Breast epithelium (tissue), 4 donors: ENCODE results near the gene COL16A1. TPM values are rescaled to one million over a fixed set of nuclear protein-coding genes. Genes with fewer than 3 reads are reported as not detected.

Experiments used
- DNase-seq, 2 donors: peaks; one replicate each; pipeline ENCODE4 v3.0.0-alpha.2; 2019; ENCODE audit warnings: low spot score in 2 of 2
- H3K27ac ChIP-seq, 2 donors: fragments of 200-600 bp; sonication (generic) in 1 of 2; one replicate each; pipeline ENCODE4 v1.5.1; 2016 to 2019; ENCODE audit warnings: mild to moderate bottlenecking in 1 of 2
- H3K27me3 ChIP-seq, 2 donors: fragments of 200-600 bp; sonication (generic) in 1 of 2; one replicate each; pipeline versions ENCODE4 v1.5.1 to v1.6.0; 2017 to 2019; ENCODE audit warnings: control low read depth in 1 of 2, mild to moderate bottlenecking in 1 of 2
- H3K36me3 ChIP-seq: fragments of 200-600 bp; one replicate; pipeline ENCODE4 v1.5.1; 2019
- H3K4me1 ChIP-seq, 2 donors: fragments of 200-600 bp; sonication (generic); one replicate each; pipeline ENCODE4 v1.5.1; 2016 to 2019; ENCODE audit warnings: control low read depth in 1 of 2
- H3K4me3 ChIP-seq, 3 donors: fragments of 200-600 bp; sonication (generic); 1 replicate in 2 of 3; 2 replicates in 1 of 3; pipeline ENCODE4 v1.5.1; 2016 to 2019; ENCODE audit warnings: mild to moderate bottlenecking in 3 of 3, moderate library complexity in 2 of 3
- H3K9me3 ChIP-seq, 2 donors: fragments of 200-600 bp; sonication (generic) in 1 of 2; one replicate each; pipeline ENCODE4 v1.5.1; 2016 to 2019; ENCODE audit warnings: control low read depth in 1 of 2
- POLR2A ChIP-seq: fragments of 450-650 bp; IDR thresholded peaks from one replicate; pipeline ENCODE4 v1.6.1; 2016; ENCODE audit warnings: antibody characterized with exemption, mild to moderate bottlenecking, moderate library complexity
- POLR2AphosphoS5 ChIP-seq, 3 donors: sonication (generic); formaldehyde crosslinking; IDR thresholded peaks; one replicate each; pipeline ENCODE4 v1.6.1; 2017; ENCODE audit warnings: antibody characterized with exemption in 3 of 3
- intact Hi-C: fragments of 100-400 bp; cut with DNase I; formaldehyde crosslinking; loops from one replicate; pipeline ENCODE4 v1.15.1; 2023; ENCODE audit warnings: low total_unique reads
- total RNA-seq, 3 donors: library from RNA; depleted of rRNA; stranded (reverse); fragments of >200 nt; gene quantifications; one replicate each; pipeline ENCODE4 v1.1.0, GENCODE V29; 2016
- TF ChIP-seq, protein P1 (sequence below), 3 donors: fragments of 450-650 bp; IDR thresholded peaks; one replicate each; pipeline ENCODE4 v1.5.1; 2016 to 2017; ENCODE audit warnings: antibody characterized with exemption in 3 of 3, mild to moderate bottlenecking in 3 of 3, moderate library complexity in 3 of 3

The COL16A1 gene
- total RNA-seq, 3 donors from 2014 or later, result 55.2 to 79.5 (median 58.7) TPM

DNA sequence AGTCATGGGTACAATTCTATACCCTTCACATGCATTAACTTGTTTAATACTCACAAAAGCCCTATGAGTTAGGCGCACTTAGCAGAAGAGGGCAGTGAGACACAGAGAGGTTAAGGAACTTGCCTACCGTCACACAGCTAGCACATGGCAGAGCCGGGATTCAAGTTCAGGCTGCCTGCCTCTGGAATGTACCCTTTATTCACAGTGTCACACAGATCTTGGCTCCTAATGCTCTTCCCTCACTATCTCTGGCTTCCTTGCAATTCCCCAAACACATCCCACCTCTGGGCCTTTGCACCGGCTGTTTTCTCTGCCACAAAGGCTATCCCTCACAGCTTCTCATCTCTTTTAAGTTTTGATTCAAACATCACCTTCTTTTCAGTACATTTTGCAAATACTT, 25.1 kb downstream of the COL16A1 start:
- H3K36me3 ChIP-seq, result no peaks in the 10 kb centered on the region
- intact Hi-C loops, result loop anchor here (10.0 kb wide), 1 partner anchor 286 kb away; no protein-coding TSS in a partner anchor

DNA sequence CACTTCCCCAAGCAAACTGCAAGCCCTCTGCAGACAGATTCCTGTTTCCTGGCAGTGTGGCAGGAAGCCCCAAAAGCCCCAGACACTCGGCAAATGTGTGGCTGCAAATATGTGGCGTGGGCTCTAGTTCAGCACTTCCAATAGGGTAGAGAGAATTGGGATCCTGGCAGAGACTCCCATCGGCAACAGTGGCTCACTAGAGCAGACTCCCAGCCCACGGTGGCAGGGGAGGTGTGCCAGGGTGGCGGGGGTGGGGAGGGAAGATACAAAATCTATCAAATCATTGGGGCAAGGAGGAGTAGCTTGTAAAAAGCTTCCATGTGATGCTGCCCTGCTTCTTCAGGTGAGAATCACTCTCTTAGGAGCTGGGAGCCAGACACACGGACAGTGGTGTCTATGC, 25.9 kb downstream of the COL16A1 start:
- Histone ChIP-seq H3K36me3 (no peaks in the 10 kb centered on the region), H3K27ac (no peak overlapping the region), H3K27me3 (no peaks in the 10 kb centered on the region), H3K9me3 (no peaks in the 10 kb centered on the region), H3K4me3 (no peak overlapping the region), H3K4me1 (no peaks in the 10 kb centered on the region)
- TF ChIP-seq, protein P1, sequence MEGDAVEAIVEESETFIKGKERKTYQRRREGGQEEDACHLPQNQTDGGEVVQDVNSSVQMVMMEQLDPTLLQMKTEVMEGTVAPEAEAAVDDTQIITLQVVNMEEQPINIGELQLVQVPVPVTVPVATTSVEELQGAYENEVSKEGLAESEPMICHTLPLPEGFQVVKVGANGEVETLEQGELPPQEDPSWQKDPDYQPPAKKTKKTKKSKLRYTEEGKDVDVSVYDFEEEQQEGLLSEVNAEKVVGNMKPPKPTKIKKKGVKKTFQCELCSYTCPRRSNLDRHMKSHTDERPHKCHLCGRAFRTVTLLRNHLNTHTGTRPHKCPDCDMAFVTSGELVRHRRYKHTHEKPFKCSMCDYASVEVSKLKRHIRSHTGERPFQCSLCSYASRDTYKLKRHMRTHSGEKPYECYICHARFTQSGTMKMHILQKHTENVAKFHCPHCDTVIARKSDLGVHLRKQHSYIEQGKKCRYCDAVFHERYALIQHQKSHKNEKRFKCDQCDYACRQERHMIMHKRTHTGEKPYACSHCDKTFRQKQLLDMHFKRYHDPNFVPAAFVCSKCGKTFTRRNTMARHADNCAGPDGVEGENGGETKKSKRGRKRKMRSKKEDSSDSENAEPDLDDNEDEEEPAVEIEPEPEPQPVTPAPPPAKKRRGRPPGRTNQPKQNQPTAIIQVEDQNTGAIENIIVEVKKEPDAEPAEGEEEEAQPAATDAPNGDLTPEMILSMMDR (IDR thresholded peaks at IDR 0.05), result no peak
- TF ChIP-seq POLR2A, result no peak
- no peak for TF ChIP-seq POLR2AphosphoS5 (IDR thresholded peaks at IDR 0.05)
- no peak for DNase-seq
- intact Hi-C loops, result loop anchor here (10.0 kb wide), 1 partner anchor 287 kb away; no protein-coding TSS in a partner anchor

More for the DNA sequence above, 25.1 kb downstream of the COL16A1 start:
- DNase-seq, result no peak
- H3K4me1 ChIP-seq, result no peaks in the 10 kb centered on the region
- TF ChIP-seq, protein P1 (IDR thresholded peaks at IDR 0.05), result no peak
- TF ChIP-seq POLR2AphosphoS5 (IDR thresholded peaks at IDR 0.05) (no peak), POLR2A (no peak)
- no peak overlapping the region for H3K4me3 ChIP-seq
- H3K9me3 ChIP-seq, result no peaks in the 10 kb centered on the region
- H3K27ac ChIP-seq, result no peak overlapping the region
- H3K27me3 ChIP-seq, result no peaks in the 10 kb centered on the region

DNA sequence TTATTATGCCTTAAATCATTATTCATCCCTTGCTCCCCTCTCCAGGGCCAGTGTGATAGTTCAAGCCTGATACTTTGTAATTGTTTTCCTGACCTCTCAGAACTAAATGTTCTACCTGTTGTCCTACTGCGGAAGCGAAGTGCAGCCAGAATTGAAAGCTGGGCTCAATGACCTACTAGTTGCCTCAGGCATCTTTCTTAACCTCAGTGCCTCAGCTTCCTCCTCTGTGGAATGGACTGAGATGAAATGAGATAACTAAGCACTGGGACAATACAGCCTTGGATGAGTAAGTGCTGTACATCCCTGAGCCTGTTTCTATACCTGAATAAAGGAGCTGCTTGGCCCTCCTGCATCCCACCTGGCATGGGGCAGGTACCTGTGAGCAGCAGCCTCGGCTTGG, 26.4 kb downstream of the COL16A1 start:
- Histone ChIP-seq H3K27ac (no peak overlapping the region), H3K27me3 (no peaks in the 10 kb centered on the region), H3K4me3 (no peak overlapping the region), H3K36me3 (no peaks in the 10 kb centered on the region), H3K4me1 (no peaks in the 10 kb centered on the region), H3K9me3 (no peaks in the 10 kb centered on the region)
- TF ChIP-seq POLR2AphosphoS5 (IDR thresholded peaks at IDR 0.05), result no peak
- TF ChIP-seq POLR2A, result no peak
- TF ChIP-seq, protein P1 (IDR thresholded peaks at IDR 0.05), result no peak
- DNase-seq, result no peak
- intact Hi-C loops, result loop anchor here (10.0 kb wide), 1 partner anchor 287 kb away; no protein-coding TSS in a partner anchor

DNA sequence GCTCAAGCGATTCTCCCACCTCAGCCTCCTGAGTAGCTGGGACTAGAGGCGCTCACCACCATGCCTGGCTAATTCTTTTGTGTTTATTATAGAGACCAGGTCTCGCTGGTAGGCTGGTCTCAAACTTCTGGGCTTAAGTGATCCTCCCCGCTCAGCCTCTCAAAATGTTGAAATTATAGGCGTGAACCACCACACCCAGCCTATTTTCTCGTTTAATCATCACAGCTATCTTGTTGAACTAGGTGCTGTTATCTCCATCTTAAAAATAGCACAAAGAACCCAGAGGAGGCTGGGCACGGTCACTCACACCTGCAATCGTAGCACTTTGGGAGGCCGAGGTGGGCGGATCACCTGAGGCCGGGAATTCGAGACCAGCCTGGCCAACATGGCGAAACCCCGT, 28.1 kb downstream of the COL16A1 start:
- Histone ChIP-seq H3K27ac (no peak overlapping the region), H3K36me3 (no peaks in the 10 kb centered on the region), H3K4me1 (peaks cover 0 to under 1% of the 10 kb centered on the region in 2 donors), H3K27me3 (no peaks in the 10 kb centered on the region), H3K4me3 (no peak overlapping the region), H3K9me3 (no peaks in the 10 kb centered on the region)
- no peak for DNase-seq
- intact Hi-C loops, result loop anchor here (10.0 kb wide), 1 partner anchor 289 kb away; no protein-coding TSS in a partner anchor
- TF ChIP-seq, protein P1 (IDR thresholded peaks at IDR 0.05), result no peak
- TF ChIP-seq POLR2A (no peak), POLR2AphosphoS5 (IDR thresholded peaks at IDR 0.05) (no peak)

DNA sequence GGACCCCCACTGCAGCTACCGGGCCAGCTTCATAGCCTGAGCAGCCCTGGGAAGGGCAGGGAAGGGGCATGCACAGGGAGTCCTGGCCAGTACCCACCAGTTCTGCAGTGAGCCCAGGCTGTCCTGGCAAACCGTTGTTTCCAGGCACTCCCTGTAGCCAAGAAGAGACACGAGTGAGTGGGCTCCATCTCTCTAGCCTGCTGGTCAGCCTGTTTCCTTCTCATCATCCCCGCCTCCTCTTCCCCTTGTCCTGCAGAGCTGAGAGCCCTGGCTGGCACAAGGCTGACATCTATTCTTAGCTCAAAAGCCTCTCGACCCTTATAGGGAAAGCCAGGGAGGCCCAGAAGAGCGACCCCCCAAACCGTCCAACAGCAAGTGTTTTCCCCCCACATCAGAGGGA, 28.7 kb downstream of the COL16A1 start:
- intact Hi-C loops, result loop anchor here (10.0 kb wide), 1 partner anchor 290 kb away; no protein-coding TSS in a partner anchor
- no peak for DNase-seq
- H3K4me1 ChIP-seq, result peaks cover 0 to 4% of the 10 kb centered on the region in 2 donors
- H3K4me3 ChIP-seq, result no peak overlapping the region
- TF ChIP-seq, protein P1 (IDR thresholded peaks at IDR 0.05), result no peak
- TF ChIP-seq POLR2A (no peak), POLR2AphosphoS5 (IDR thresholded peaks at IDR 0.05) (no peak)
- no peaks in the 10 kb centered on the region for H3K27me3 ChIP-seq
- no peaks in the 10 kb centered on the region for H3K9me3 ChIP-seq
- H3K27ac ChIP-seq, result no peak overlapping the region
- no peaks in the 10 kb centered on the region for H3K36me3 ChIP-seq
